Esophagus muscularis mucosa (tissue), 3 donors: ENCODE results near the gene BICRA.

Experiments used
- CTCF ChIP-seq, 3 experiments: fragments of 200-600 bp in 2 of 3; fragments of 450-650 bp in 1 of 3; sonication (generic) in 2 of 3; IDR thresholded peaks; one replicate each; pipeline ENCODE4 v1.5.1; 2017 to 2019; ENCODE audit warnings: antibody characterized with exemption in 3 of 3, mild to moderate bottlenecking in 2 of 3, moderate library complexity in 1 of 3
- POLR2A ChIP-seq: fragments of 450-650 bp; IDR thresholded peaks from one replicate; pipeline ENCODE4 v1.6.1; 2017; ENCODE audit warnings: antibody characterized with exemption, moderate library complexity, mild to moderate bottlenecking, low read depth
- POLR2AphosphoS5 ChIP-seq, 2 donors: sonication (generic); formaldehyde crosslinking; IDR thresholded peaks; one replicate each; pipeline ENCODE4 v1.6.1; 2017; ENCODE audit warnings: antibody characterized with exemption in 2 of 2

- TF ChIP-seq CTCF (IDR thresholded peaks at IDR 0.05) (no peak), POLR2AphosphoS5 (IDR thresholded peaks at IDR 0.05) (no peak), POLR2A (no peak)
These were observed 14.4 kb downstream of the BICRA start for GRCh38 chr19:47623151-47623920.
